Measurements from ENCODE around the gene FZD4. TPM values are rescaled to one million over a fixed set of nuclear protein-coding genes. Genes with fewer than 3 reads are reported as not detected.
"Not testable (repeated sequence)": the region's sequence is repeated elsewhere in the genome, so short reads cannot be mapped to it uniquely, and the experiment has no call there.

FZD4 gene
- 10 to 100 TPM; 34.3 to 38.3 TPM for total RNA-seq

DNA sequence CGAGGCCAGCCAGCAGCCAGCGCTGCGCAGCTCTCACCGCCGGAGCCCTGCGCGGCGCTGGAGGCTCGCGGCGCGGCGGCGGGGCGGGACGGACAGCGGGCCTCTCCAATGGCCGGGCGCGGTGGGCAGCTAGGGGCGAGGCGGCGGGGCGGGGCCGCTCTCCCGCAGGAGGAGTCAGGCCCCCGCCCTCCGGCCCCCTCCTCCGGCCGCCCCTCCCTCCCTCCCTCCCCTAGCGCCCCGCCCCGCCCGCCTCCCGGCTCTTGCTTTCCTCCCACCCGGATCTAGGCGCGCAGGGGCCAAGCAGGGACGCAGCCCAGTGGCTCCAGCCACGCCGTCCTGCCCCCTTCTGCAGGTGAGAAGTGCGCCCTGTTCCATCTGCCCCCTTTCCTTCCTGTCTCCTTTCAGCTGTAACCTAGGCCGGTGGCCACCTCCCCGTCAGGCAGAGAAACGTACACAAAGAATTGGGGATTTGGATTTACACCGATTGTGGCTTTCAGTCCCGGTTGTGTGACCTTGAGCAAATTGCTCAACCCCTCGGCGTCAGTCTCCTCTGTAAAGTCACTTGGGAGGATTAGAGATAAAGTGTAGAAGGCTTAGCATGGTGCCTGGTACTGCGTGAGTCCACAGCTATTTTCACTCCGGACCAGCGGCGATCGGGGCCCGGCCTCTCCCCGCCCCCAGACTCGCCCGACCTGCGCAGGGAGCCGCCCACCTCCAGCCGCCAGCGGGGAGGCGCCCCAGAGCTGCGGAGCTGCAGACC lies at the start of gene FZD4:
Gene FZD4, minus strand, starts transcription at position 35 of the 760 bp plus-strand sequence. CDS start 310 bp downstream, outside the sequence.
- H3K9me3 ChIP-seq, result no peaks in the 10 kb centered on the region
- H3K27me3 ChIP-seq (replicated peaks; ENCODE audit: insufficient read depth), result no peaks in the 10 kb centered on the region
- peak; percentile 90 for DNase-seq (ENCODE audit: low spot score)
- WGBS, result under 1% methylated on average over 47 of the region's 64 CpGs
- peak within 1 kb of the TSS; percentile 85 to 91 for H3K4me3 ChIP-seq
- intact Hi-C loops (cut with DNase I), result loop anchor here (2.0 to 5.0 kb wide), 2 partner anchors 83 to 337 kb away; no protein-coding TSS in a partner anchor
- peak within 1 kb of the TSS; percentile 87 to 89 for H3K27ac ChIP-seq
- H3K4me1 ChIP-seq (replicated peaks), result no peaks in the 10 kb centered on the region
- H3K36me3 ChIP-seq, result no peaks in the 10 kb centered on the region
- TF ChIP-seq POLR2A (IDR thresholded peaks at IDR 0.05) (peak; percentile 13), POLR2AphosphoS5 (IDR thresholded peaks at IDR 0.05) (peak; percentile 47)
- TF ChIP-seq, protein P1, sequence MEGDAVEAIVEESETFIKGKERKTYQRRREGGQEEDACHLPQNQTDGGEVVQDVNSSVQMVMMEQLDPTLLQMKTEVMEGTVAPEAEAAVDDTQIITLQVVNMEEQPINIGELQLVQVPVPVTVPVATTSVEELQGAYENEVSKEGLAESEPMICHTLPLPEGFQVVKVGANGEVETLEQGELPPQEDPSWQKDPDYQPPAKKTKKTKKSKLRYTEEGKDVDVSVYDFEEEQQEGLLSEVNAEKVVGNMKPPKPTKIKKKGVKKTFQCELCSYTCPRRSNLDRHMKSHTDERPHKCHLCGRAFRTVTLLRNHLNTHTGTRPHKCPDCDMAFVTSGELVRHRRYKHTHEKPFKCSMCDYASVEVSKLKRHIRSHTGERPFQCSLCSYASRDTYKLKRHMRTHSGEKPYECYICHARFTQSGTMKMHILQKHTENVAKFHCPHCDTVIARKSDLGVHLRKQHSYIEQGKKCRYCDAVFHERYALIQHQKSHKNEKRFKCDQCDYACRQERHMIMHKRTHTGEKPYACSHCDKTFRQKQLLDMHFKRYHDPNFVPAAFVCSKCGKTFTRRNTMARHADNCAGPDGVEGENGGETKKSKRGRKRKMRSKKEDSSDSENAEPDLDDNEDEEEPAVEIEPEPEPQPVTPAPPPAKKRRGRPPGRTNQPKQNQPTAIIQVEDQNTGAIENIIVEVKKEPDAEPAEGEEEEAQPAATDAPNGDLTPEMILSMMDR (IDR thresholded peaks at IDR 0.05), result peak; percentile 35 to 67 (median 42)

DNA sequence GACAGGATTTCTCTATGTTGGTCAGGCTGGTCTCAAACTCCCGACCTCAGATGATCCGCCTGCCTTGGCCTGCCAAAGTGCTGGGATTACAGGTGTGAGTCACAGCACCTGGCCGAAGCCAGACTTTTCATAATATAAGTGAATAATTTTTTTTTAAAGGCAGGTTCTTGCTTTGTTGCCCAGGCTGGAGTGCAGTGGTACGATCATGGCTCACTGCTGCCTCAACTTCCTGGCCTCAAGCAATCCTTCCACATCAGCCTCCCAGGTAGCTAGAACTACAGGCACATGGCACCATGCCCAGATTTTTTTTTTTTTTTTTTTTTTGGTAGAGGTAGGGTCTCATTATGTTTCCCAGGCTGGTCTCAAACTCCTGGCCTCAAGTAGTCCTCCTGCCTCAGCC lies 49.1 kb upstream of the FZD4 start:
- H3K4me1 ChIP-seq (replicated peaks), result peaks cover 14% of the 10 kb centered on the region
- H3K4me3 ChIP-seq; intact Hi-C loops (cut with DNase I); H3K9me3 ChIP-seq; H3K27ac ChIP-seq; H3K27me3 ChIP-seq (replicated peaks; ENCODE audit: insufficient read depth); H3K36me3 ChIP-seq; DNase-seq (ENCODE audit: low spot score): not testable (repeated sequence)
- WGBS, result 76% methylated on average over 4 of the region's 4 CpGs

GRCh38 chr11:87002918-87003317 lies 47.7 kb upstream of the FZD4 start:
- Histone ChIP-seq H3K27ac (no peak overlapping the region), H3K27me3 (replicated peaks; ENCODE audit: insufficient read depth) (no peaks in the 10 kb centered on the region), H3K4me1 (replicated peaks) (peaks cover 15% of the 10 kb centered on the region), H3K36me3 (no peaks in the 10 kb centered on the region), H3K9me3 (no peaks in the 10 kb centered on the region), H3K4me3 (no peak overlapping the region)
- no peak for DNase-seq (ENCODE audit: low spot score)
- intact Hi-C loops (cut with DNase I), result no loop called here
- TF ChIP-seq POLR2AphosphoS5 (IDR thresholded peaks at IDR 0.05) (no peak), POLR2A (IDR thresholded peaks at IDR 0.05) (no peak)
- TF ChIP-seq, protein P1 (IDR thresholded peaks at IDR 0.05), result no peak
- WGBS, result 93% methylated on average over 1 of the region's 1 CpG

- Histone ChIP-seq H3K4me1 (replicated peaks) (peaks cover 8% of the 10 kb centered on the region), H3K4me3 (no peak overlapping the region), H3K27me3 (replicated peaks; ENCODE audit: insufficient read depth) (no peaks in the 10 kb centered on the region), H3K9me3 (no peaks in the 10 kb centered on the region), H3K27ac (no peak overlapping the region), H3K36me3 (no peaks in the 10 kb centered on the region)
- 56% methylated on average over 5 of the region's 5 CpGs for WGBS
- intact Hi-C loops (cut with DNase I), result no loop called here
- DNase-seq (ENCODE audit: low spot score), result peak; percentile 81
- peak; percentile 91 for TF ChIP-seq POLR2AphosphoS5 (IDR thresholded peaks at IDR 0.05)
- TF ChIP-seq, protein P1 (IDR thresholded peaks at IDR 0.05), result no peak
Observed at GRCh38 chr11:86999859-87000753, 44.9 kb upstream of the FZD4 start.

GRCh38 chr11:86999388-86999787 lies 44.2 kb upstream of the FZD4 start:
- Histone ChIP-seq H3K27me3 (replicated peaks; ENCODE audit: insufficient read depth) (no peaks in the 10 kb centered on the region), H3K4me1 (replicated peaks) (peaks cover 8% of the 10 kb centered on the region), H3K27ac (no peak overlapping the region), H3K36me3 (no peaks in the 10 kb centered on the region), H3K9me3 (no peaks in the 10 kb centered on the region), H3K4me3 (no peak overlapping the region)
- DNase-seq (ENCODE audit: low spot score), result no peak
- WGBS, result 100% methylated on average over 1 of the region's 1 CpG
- intact Hi-C loops (cut with DNase I), result no loop called here
- no peak for TF ChIP-seq POLR2A (IDR thresholded peaks at IDR 0.05)
- TF ChIP-seq, protein P1 (IDR thresholded peaks at IDR 0.05), result no peak
- TF ChIP-seq POLR2AphosphoS5 (IDR thresholded peaks at IDR 0.05), result no peak

Measured in prostate gland (tissue), 2 donors.